BJ (cell line): ENCODE results near the gene TULP1. TPM values are rescaled to one million over a fixed set of nuclear protein-coding genes. Genes with fewer than 3 reads are reported as not detected.

Experiments used
- CTCF ChIA-PET: fragments of 350-600 bp; formaldehyde crosslinking; extraction: SDS; loops from one replicate; lab custom pipeline; 2021; ENCODE audit warnings: antibody characterized with exemption, inconsistent platforms; lab: Yijun Ruan, JAX
- POLR2A ChIA-PET: fragments of 300-600 bp; sonication (Branson Sonifier 250); formaldehyde crosslinking; extraction: SDS; loops from one replicate; lab custom pipeline; 2021; ENCODE audit warnings: antibody characterized with exemption; lab: Charles Lee
- DNase-seq: peaks from one replicate; pipeline ENCODE4 v3.0.0-alpha.2; 2011; ENCODE audit warnings: low read depth
- H3K27me3 ChIP-seq: 2 replicates; pipeline ENCODE4 v1.6.0; 2011; ENCODE audit warnings: low read length; ENCODE audit not compliant: control insufficient read depth, insufficient read depth
- H3K36me3 ChIP-seq: 2 replicates; pipeline ENCODE4 v1.5.1; 2011; ENCODE audit warnings: low read length; ENCODE audit not compliant: control insufficient read depth, insufficient read depth
- H3K4me3 ChIP-seq: 2 replicates; pipeline ENCODE4 v1.5.1; 2011; ENCODE audit warnings: low read depth, mild to moderate bottlenecking, control low read depth, low read length
- polyA plus RNA-seq: library from polyadenylated mRNA; depleted of rRNA; stranded (reverse); fragments of >200 nt; gene quantifications from 2 replicates; pipeline ENCODE4 v1.2.3, GENCODE V29; 2011
- TF ChIP-seq, protein P1 (sequence below): IDR thresholded peaks from 2 replicates; pipeline ENCODE4 v1.5.1; 2011; ENCODE audit warnings: low read depth, mild to moderate bottlenecking, control low read depth, inconsistent platforms, low read length, moderate library complexity; ENCODE audit not compliant: insufficient read depth

Gene TULP1
- polyA plus RNA-seq, 1 experiment = not detected

DNA sequence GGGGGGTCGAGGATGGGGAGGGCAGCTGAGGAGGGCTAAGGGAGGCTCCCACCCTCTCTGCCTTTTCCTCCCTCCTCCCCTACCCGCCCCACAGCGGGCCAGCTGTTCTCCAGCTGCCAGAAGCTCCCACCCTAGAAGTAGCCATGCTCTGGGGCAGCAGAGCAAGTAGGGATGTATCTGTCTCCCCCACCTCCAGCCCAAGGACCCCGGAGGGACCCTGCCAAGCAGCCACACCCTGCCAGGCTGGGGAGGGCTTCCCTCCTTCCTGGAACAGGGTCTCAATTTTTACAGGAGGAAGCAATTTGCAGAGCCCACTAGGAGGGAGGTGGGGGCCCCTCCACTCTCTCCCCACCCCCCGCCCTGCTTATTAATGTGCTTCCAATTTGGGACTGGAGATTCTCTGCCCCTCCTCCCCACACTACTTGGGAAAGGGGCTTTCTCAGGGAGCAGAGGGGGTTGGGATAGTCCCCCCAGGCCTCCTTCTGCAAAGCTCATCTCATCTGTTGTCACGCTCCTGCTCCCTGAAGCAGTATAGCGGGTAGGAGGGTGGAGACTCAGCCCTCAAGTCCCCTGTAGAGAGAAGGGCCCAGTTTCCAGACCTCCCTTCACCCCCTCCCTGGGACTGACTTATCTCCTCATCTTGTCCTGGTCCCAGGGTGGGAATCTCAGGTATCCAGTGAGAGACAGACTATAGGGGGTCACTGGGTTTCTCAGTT is 20.3 kb downstream of the TULP1 start:
- no peak overlapping the region for H3K4me3 ChIP-seq
- H3K36me3 ChIP-seq = peaks cover 1% of the 10 kb centered on the region; the same call in 1 of the 2 replicates
- TF ChIP-seq, protein P1, sequence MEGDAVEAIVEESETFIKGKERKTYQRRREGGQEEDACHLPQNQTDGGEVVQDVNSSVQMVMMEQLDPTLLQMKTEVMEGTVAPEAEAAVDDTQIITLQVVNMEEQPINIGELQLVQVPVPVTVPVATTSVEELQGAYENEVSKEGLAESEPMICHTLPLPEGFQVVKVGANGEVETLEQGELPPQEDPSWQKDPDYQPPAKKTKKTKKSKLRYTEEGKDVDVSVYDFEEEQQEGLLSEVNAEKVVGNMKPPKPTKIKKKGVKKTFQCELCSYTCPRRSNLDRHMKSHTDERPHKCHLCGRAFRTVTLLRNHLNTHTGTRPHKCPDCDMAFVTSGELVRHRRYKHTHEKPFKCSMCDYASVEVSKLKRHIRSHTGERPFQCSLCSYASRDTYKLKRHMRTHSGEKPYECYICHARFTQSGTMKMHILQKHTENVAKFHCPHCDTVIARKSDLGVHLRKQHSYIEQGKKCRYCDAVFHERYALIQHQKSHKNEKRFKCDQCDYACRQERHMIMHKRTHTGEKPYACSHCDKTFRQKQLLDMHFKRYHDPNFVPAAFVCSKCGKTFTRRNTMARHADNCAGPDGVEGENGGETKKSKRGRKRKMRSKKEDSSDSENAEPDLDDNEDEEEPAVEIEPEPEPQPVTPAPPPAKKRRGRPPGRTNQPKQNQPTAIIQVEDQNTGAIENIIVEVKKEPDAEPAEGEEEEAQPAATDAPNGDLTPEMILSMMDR = no peak
- ChIA-PET CTCF (interaction anchor here (0.6 kb wide), 1 partner anchor 12 kb away, joined by 3 read pairs; no protein-coding TSS in a partner anchor), POLR2A (no interaction called here)
- no peaks in the 10 kb centered on the region for H3K27me3 ChIP-seq
- no peak for DNase-seq

DNA sequence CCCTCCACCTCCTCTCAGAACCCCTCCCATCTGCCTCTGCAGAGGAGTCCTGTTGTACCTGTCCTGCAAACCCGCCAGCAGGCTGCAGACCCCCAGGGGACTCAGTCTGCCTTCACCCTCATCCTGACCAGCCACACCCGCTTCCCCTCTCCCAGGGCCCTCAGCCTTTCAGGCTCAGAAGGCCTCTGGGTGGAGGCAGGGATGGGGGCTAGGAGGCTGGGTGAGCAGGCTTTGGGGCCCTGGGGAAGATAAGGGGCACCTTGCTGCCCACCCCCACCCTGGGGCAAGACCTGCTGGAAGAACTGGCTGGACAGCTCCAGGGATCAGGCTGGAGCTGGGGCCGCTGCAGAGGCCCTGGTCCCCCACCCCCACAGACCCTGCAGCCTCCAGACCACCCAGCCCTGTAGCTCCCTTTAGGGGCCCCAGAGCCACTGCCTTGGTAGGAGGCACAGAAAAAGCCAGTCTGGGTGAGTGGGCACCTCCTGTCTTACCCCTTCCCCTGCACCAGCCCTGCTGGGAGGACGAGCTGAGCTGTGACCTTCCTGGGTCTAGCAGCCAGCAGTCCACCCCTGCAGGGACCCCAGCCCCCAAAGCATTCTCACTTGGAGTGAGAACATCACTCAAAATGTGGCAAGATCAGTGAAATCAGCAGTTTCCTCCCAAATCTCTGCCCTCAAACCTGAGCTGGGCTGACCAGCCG is 21.0 kb downstream of the TULP1 start:
- TF ChIP-seq, protein P1 = no peak
- ChIA-PET POLR2A (no interaction called here), CTCF (interaction anchor here (0.6 kb wide), 1 partner anchor 13 kb away, joined by 3 read pairs; no protein-coding TSS in a partner anchor)
- no peak for DNase-seq
- Histone ChIP-seq H3K36me3 (peaks cover 1% of the 10 kb centered on the region; the same call in 1 of the 2 replicates), H3K4me3 (no peak overlapping the region), H3K27me3 (no peaks in the 10 kb centered on the region)

DNA sequence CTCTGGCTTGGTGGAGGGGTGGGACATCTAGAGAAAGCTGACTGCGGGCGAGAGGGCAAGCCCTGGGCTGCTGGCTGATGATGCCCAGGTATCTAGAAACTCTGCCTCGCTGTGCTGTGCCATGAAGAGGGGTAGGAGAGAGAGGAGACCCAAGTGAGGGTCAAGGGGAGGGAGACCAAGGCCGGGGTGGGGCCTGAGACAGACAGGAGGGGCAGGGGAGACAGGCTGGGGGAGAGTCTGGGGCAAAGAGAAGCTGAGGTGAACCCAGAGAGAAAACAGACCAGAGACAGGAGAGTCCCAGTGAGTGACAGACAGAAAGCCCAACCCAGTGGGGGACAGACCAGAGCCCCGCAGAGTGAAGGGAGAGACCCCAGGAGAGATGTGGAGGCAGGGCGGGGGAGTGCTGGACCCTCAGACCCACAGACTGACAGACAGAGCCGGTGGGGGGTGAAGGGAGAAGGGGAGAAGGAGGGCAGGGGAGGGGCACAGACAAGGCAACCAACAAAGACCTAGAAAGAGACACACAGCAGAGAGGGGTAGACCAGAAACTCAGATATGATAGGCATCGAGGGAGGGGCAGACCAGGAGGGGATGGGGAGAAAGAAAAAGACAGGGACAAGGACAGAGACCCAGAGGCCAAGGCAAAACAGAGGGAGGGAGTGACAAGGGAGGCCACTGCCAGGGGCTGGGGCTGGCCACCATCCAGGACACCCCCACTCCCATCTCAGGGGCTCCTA is 21.7 kb downstream of the TULP1 start:
- Histone ChIP-seq H3K36me3 (peaks cover 2% of the 10 kb centered on the region; the same call in 1 of the 2 replicates), H3K27me3 (no peaks in the 10 kb centered on the region), H3K4me3 (no peak overlapping the region)
- no peak for DNase-seq
- TF ChIP-seq, protein P1 = no peak
- POLR2A ChIA-PET = no interaction called here
- CTCF ChIA-PET = interaction anchor here (0.9 kb wide), 1 partner anchor 197 kb away, joined by 3 read pairs; no protein-coding TSS in a partner anchor

- Histone ChIP-seq H3K4me3 (0 out of 2 replicates have a peak overlapping the region, but pooled peaks have one; percentile 5), H3K27me3 (no peaks in the 10 kb centered on the region), H3K36me3 (peaks cover 2% of the 10 kb centered on the region; the same call in 1 of the 2 replicates)
- ChIA-PET CTCF (interaction anchor here (0.5 to 1.2 kb wide), 4 partner anchors 19 to 196 kb away, joined by 3 to 4 read pairs (median 3); no protein-coding TSS in a partner anchor), POLR2A (no interaction called here)
- TF ChIP-seq, protein P1 = no peak
- DNase-seq = no peak
Observed at GRCh38 chr6:35489995-35490791, 22.5 kb downstream of the TULP1 start.
